HepG2 (cell line): ENCODE measurements around the gene ARHGEF11. TPM values are rescaled to one million over a fixed set of nuclear protein-coding genes. Genes with fewer than 3 reads are reported as not detected.

Experiments
- ATAC-seq: fragments of 200-7000 bp; cut with Tn5 transposase; 3 replicates; pipeline ENCODE4 v1.9.1; 2020; ENCODE audit warnings: mild to moderate bottlenecking, moderate library complexity
- BruUV-seq: library from RNA; stranded (reverse); fragments of 400-500 nt; replicated peaks from 2 replicates; lab custom pipeline; 2021; lab: Mats Ljungman, UMichigan
- CTCF ChIA-PET: fragments of 300-600 bp; formaldehyde crosslinking; extraction: SDS; loops from one replicate; lab custom pipeline; 2021; ENCODE audit warnings: low total read pairs, inconsistent platforms, low intra/inter-chr PET ratio; lab: Yijun Ruan, JAX
- POLR2A ChIA-PET: fragments of 350-600 bp; sonication (Branson Sonifier 250); formaldehyde crosslinking; loops from one replicate; lab custom pipeline; 2020; ENCODE audit warnings: antibody characterized with exemption, inconsistent platforms; lab: Yijun Ruan, JAX
- DNase-seq: peaks from one replicate; pipeline ENCODE4 v3.0.0-alpha.2; 2015; ENCODE audit warnings: low spot score
- FAIRE-seq: peaks from 3 replicates; lab custom pipeline; 2011; peaks lifted over from hg19 to GRCh38; lab: Jason Lieb, UNC
- H2AFZ ChIP-seq: one replicate; pipeline ENCODE4 v1.6.1; 2011; ENCODE audit warnings: low read length, inconsistent platforms
- H3K27ac ChIP-seq: fragments of 300-600 bp; 3 replicates; pipeline ENCODE4 v1.8.0; 2011; ENCODE audit warnings: mixed run types, mild to moderate bottlenecking, mixed read lengths, low read length, inconsistent platforms; ENCODE audit not compliant: insufficient read depth; ENCODE audit errors: extremely low read length
- H3K27me3 ChIP-seq, 2 experiments: fragments of 200-600 bp in 1 of 2; 2 replicates in 1 of 2; 3 replicates in 1 of 2; pipeline versions ENCODE4 v1.6.0 to v1.8.0; 2011; ENCODE audit warnings: low read length in 2 of 2, mild to moderate bottlenecking in 2 of 2, moderate library complexity in 2 of 2, inconsistent platforms in 1 of 2; ENCODE audit not compliant: insufficient read depth in 2 of 2, control insufficient read depth in 1 of 2
- H3K36me3 ChIP-seq, 2 experiments: fragments of 200-600 bp in 1 of 2; replicated peaks in 1 of 2; 2 replicates in 1 of 2; 3 replicates in 1 of 2; pipeline versions ENCODE4 v1.5.1 to v1.8.0; 2011; ENCODE audit warnings: low read length in 2 of 2, inconsistent platforms in 1 of 2; ENCODE audit not compliant: insufficient read depth in 2 of 2, control insufficient read depth in 1 of 2
- H3K4me1 ChIP-seq: 2 replicates; pipeline ENCODE4 v1.5.1; 2012; ENCODE audit warnings: low read length, inconsistent platforms; ENCODE audit not compliant: insufficient read depth
- H3K4me2 ChIP-seq: 2 replicates; pipeline ENCODE4 v1.6.0; 2011; ENCODE audit warnings: low read depth, low read length, inconsistent platforms
- H3K4me3 ChIP-seq, 3 experiments: fragments of 200-600 bp in 1 of 3; sonication (generic), shearing (Covaris generic) in 1 of 3; replicated peaks in 1 of 3; 2 replicates each; pipeline ENCODE4 v1.5.1; 2011 to 2016; ENCODE audit warnings: low read length in 3 of 3, inconsistent platforms in 2 of 3, low read depth in 2 of 3, mild to moderate bottlenecking in 2 of 3, control low read depth in 1 of 3, mixed read lengths in 1 of 3; ENCODE audit not compliant: insufficient read depth in 1 of 3
- H3K79me2 ChIP-seq: one replicate; pipeline ENCODE4 v1.6.1; 2011; ENCODE audit warnings: low read length, inconsistent platforms; ENCODE audit not compliant: insufficient read depth
- H3K9ac ChIP-seq: 2 replicates; pipeline ENCODE4 v1.6.0; 2011; ENCODE audit warnings: mild to moderate bottlenecking, low read depth, low read length, inconsistent platforms; ENCODE audit not compliant: insufficient read depth
- H3K9me3 ChIP-seq: 2 replicates; pipeline ENCODE4 v1.5.1; 2012; ENCODE audit warnings: mild to moderate bottlenecking, low read length
- H4K20me1 ChIP-seq: 2 replicates; pipeline ENCODE4 v1.6.0; 2011; ENCODE audit warnings: inconsistent platforms, mild to moderate bottlenecking, low read length, moderate library complexity; ENCODE audit not compliant: insufficient read depth
- ERF ChIP-seq: IDR thresholded peaks from 2 replicates; pipeline ENCODE4 v1.6.1; 2018; ENCODE audit warnings: missing biosample characterization, missing genetic modification reagents
- FOXC1 ChIP-seq: sonication (generic); formaldehyde crosslinking; IDR thresholded peaks from 2 replicates; pipeline ENCODE4 v1.8.0; 2022; ENCODE audit warnings: mild to moderate bottlenecking, missing genetic modification reagents, borderline replicate concordance
- HMGXB4 ChIP-seq, 2 experiments: sonication (generic) in 1 of 2; formaldehyde crosslinking in 1 of 2; IDR thresholded peaks; 2 replicates each; pipeline versions ENCODE4 v1.4.0 to v1.6.1; 2018 to 2020; ENCODE audit warnings: missing genetic modification reagents in 2 of 2, borderline replicate concordance in 1 of 2, low read depth in 1 of 2, mild to moderate bottlenecking in 1 of 2, missing biosample characterization in 1 of 2
- TARDBP ChIP-seq: sonication (generic); formaldehyde crosslinking; IDR thresholded peaks from 2 replicates; pipeline ENCODE4 v1.8.0; 2022; ENCODE audit warnings: mild to moderate bottlenecking, missing genetic modification reagents
- TEAD3 ChIP-seq: optimal IDR thresholded peaks from 2 replicates; pipeline ENCODE3; 2016; ENCODE audit warnings: borderline replicate concordance
- ZNF788 ChIP-seq: sonication (generic); formaldehyde crosslinking; IDR thresholded peaks from 2 replicates; pipeline ENCODE4 v1.5.0; 2020; ENCODE audit warnings: mild to moderate bottlenecking, missing genetic modification reagents, borderline replicate concordance
- ZNF878 ChIP-seq: sonication (generic); formaldehyde crosslinking; IDR thresholded peaks from 2 replicates; pipeline ENCODE4 v1.8.1; 2023; ENCODE audit warnings: mild to moderate bottlenecking, missing genetic modification reagents, moderate library complexity
- WGBS: methylation state at CpG from one replicate; pipeline ENCODE4 v1.1.6; 2017; ENCODE audit warnings: low lambda C conversion rate; 5-methylcytosine and 5-hydroxymethylcytosine counted together
- in situ Hi-C: cut with HindIII; loops from 2 replicates; pipeline ENCODE4 v1.10.0; 2017; ENCODE audit warnings: low pct_unique_long_range_greater_than_20kb; ENCODE audit not compliant: extremely low pct_ligation_motif_present
- intact Hi-C: fragments of 100-400 bp; cut with micrococcal nuclease; formaldehyde crosslinking; loops from one replicate; pipeline ENCODE4 v1.10.0; 2022; ENCODE audit not compliant: unreplicated experiment
- polyA plus RNA-seq, 8 experiments: library from polyadenylated mRNA; depleted of rRNA in 3 of 8; stranded (reverse) in 7 of 8; unstranded in 1 of 8; fragments of >200 nt; fragmentation: Illumina TruSeq in 4 of 8; extraction: Trizol in 4 of 8; gene quantifications; 2 replicates each; pipeline versions ENCODE4 v1.2.1 to v1.2.3, GENCODE V29; 2011 to 2016; ENCODE audit warnings: low read depth in 4 of 8, missing spikeins in 1 of 8, mixed read lengths in 1 of 8; ENCODE audit not compliant: insufficient read depth in 1 of 8
- total RNA-seq, 5 experiments: library from RNA; depleted of rRNA; stranded (reverse); fragments of >200 nt; fragmentation: Illumina TruSeq; extraction: Trizol; gene quantifications; 2 replicates each; pipeline ENCODE4 v1.2.3, GENCODE V29; 2016; ENCODE audit warnings: low read depth in 1 of 5

Gene ARHGEF11
- total and polyA plus RNA-seq, 2 of the 13 experiments (the other 11 are each of a cell fraction or from before 2014, with no cell fraction given), result 16.5 to 21.2 TPM

- TF ChIP-seq HMGXB4 (CRISPR knock-in tag; IDR thresholded peaks at IDR 0.05; ENCODE audit: borderline replicate concordance in 1 of 2, low read depth in 1 of 2) (peak in 1 of 2 experiments; percentile 32; a peak in 1 of 4 replicates), TEAD3 (peak; percentile 16), ZNF788 (CRISPR knock-in tag) (0 out of 2 replicates have a peak, but pooled peaks have one; percentile 34), ERF (0 out of 2 replicates have a peak, but pooled peaks have one; percentile 35)
Observed at GRCh38 chr1:157090196-157090647, 44.7 kb upstream of the ARHGEF11 start (continued).

- ChIA-PET POLR2A (interaction anchor here (1.3 to 1.7 kb wide), 2 partner anchors 66 to 71 kb away, joined by 3 to 16 read pairs; no protein-coding TSS in a partner anchor), CTCF (interaction anchor here (1.1 to 3.7 kb wide), 2 partner anchors 66 to 74 kb away, joined by 3 to 71 read pairs; no protein-coding TSS in a partner anchor)
- Histone ChIP-seq H3K4me2 (no peak overlapping the region), H3K27ac (no peak overlapping the region), H3K27me3 (peaks cover 0 to 22% of the 10 kb centered on the region in 2 experiments; a peak in 3 of 5 replicates), H3K4me3 (no peak overlapping the region), H3K4me1 (peaks cover 14% of the 10 kb centered on the region), H2AFZ (no peak overlapping the region), H3K9me3 (no peaks in the 10 kb centered on the region), H3K79me2 (no peaks in the 10 kb centered on the region), H3K9ac (no peak overlapping the region), H4K20me1 (no peaks in the 10 kb centered on the region), H3K36me3 (no peaks in the 10 kb centered on the region)
- ATAC-seq, result peak; percentile 63
- 34% methylated on average over 9 of the region's 9 CpGs for WGBS
- in situ Hi-C loops, result loop anchor here (5.0 kb wide), 1 partner anchor 63 kb away; no protein-coding TSS in a partner anchor
- BruUV-seq, result no TSS peak
- no peak for DNase-seq
- intact Hi-C loops, result loop anchor here (1.0 to 10.0 kb wide), 3 partner anchors 48 to 885 kb away; partner anchors contain the start of gene ETV3
- FAIRE-seq, result no peak
- TF ChIP-seq ZNF878 (CRISPR knock-in tag), result no peak
- TF ChIP-seq TARDBP (CRISPR knock-in tag), result no peak
- TF ChIP-seq FOXC1 (CRISPR knock-in tag), result 0 out of 2 replicates have a peak, but pooled peaks have one; percentile 32
Observed at GRCh38 chr1:157089789-157090188, 44.2 kb upstream of the ARHGEF11 start.
